H9 (cell line): ENCODE data around the gene VPS26B. TPM values are rescaled to one million over a fixed set of nuclear protein-coding genes. Genes with fewer than 3 reads are reported as not detected.

Experiments
- DNase-seq: peaks from one replicate; pipeline ENCODE4 v3.0.0-alpha.2; 2017
- H2AFZ ChIP-seq: one replicate; pipeline ENCODE4 v1.6.1; 2013; ENCODE audit warnings: mild to moderate bottlenecking, low read length, control low read depth, moderate library complexity
- H2AK5ac ChIP-seq: 2 replicates; pipeline ENCODE4 v1.6.1; 2013; ENCODE audit warnings: low read length, control low read depth, mixed read lengths; ENCODE audit not compliant: insufficient read length
- H2BK120ac ChIP-seq: one replicate; pipeline ENCODE4 v1.6.1; 2013; ENCODE audit warnings: low read depth, mild to moderate bottlenecking, low read length, control low read depth, inconsistent platforms; ENCODE audit not compliant: poor library complexity, severe bottlenecking
- H2BK12ac ChIP-seq: 2 replicates; pipeline ENCODE4 v1.6.1; 2013; ENCODE audit warnings: low read length, control low read depth, mixed read lengths, low read depth; ENCODE audit not compliant: insufficient read length
- H2BK15ac ChIP-seq: 2 replicates; pipeline ENCODE4 v1.6.1; 2013; ENCODE audit warnings: low read depth, low read length, control low read depth
- H2BK20ac ChIP-seq: one replicate; pipeline ENCODE4 v1.6.1; 2013; ENCODE audit warnings: low read depth, mild to moderate bottlenecking, low read length, control low read depth, inconsistent platforms; ENCODE audit not compliant: poor library complexity, severe bottlenecking
- H2BK5ac ChIP-seq: 2 replicates; pipeline ENCODE4 v1.6.1; 2013; ENCODE audit warnings: low read length, control low read depth, mixed read lengths; ENCODE audit not compliant: insufficient read length
- H3K14ac ChIP-seq: 2 replicates; pipeline ENCODE4 v1.6.1; 2013; ENCODE audit warnings: low read length, control low read depth; ENCODE audit not compliant: insufficient read depth
- H3K18ac ChIP-seq: 2 replicates; pipeline ENCODE4 v1.6.1; 2013; ENCODE audit warnings: low read depth, mild to moderate bottlenecking, mixed read lengths, low read length, control low read depth; ENCODE audit not compliant: insufficient read length
- H3K23ac ChIP-seq: 2 replicates; pipeline ENCODE4 v1.6.1; 2013; ENCODE audit warnings: low read length, control low read depth, mixed read lengths, low read depth; ENCODE audit not compliant: insufficient read length
- H3K23me2 ChIP-seq: 2 replicates; pipeline ENCODE4 v1.6.1; 2013; ENCODE audit warnings: low read depth, mild to moderate bottlenecking, mixed read lengths, low read length, control low read depth; ENCODE audit not compliant: insufficient read length, poor library complexity, severe bottlenecking
- H3K27ac ChIP-seq: 2 replicates; pipeline ENCODE4 v1.5.1; 2013; ENCODE audit warnings: low read length, control low read depth, mixed read lengths, low read depth; ENCODE audit not compliant: insufficient read length
- H3K27me3 ChIP-seq: 2 replicates; pipeline ENCODE4 v1.6.1; 2013; ENCODE audit warnings: low read length, control low read depth, inconsistent platforms; ENCODE audit not compliant: insufficient read depth
- H3K4ac ChIP-seq: 2 replicates; pipeline ENCODE4 v1.6.1; 2013; ENCODE audit warnings: low read depth, mild to moderate bottlenecking, control low read depth, inconsistent platforms, low read length, moderate library complexity
- H3K4me1 ChIP-seq: 2 replicates; pipeline ENCODE4 v1.6.1; 2013; ENCODE audit warnings: low read length, control low read depth, inconsistent platforms; ENCODE audit not compliant: insufficient read depth
- H3K4me2 ChIP-seq: 2 replicates; pipeline ENCODE4 v1.6.1; 2013; ENCODE audit warnings: low read length, control low read depth, mixed read lengths; ENCODE audit not compliant: insufficient read length, insufficient read depth
- H3K56ac ChIP-seq: 2 replicates; pipeline ENCODE4 v1.6.1; 2013; ENCODE audit warnings: low read depth, mild to moderate bottlenecking, mixed read lengths, low read length, control low read depth; ENCODE audit not compliant: insufficient read length
- H3K79me1 ChIP-seq: 2 replicates; pipeline ENCODE4 v1.6.1; 2013; ENCODE audit warnings: low read depth, mild to moderate bottlenecking, moderate library complexity, low read length, control low read depth, inconsistent platforms; ENCODE audit not compliant: insufficient read depth, poor library complexity, severe bottlenecking
- H3K79me2 ChIP-seq: 2 replicates; pipeline ENCODE4 v1.6.1; 2013; ENCODE audit warnings: low read length, control low read depth, inconsistent platforms; ENCODE audit not compliant: insufficient read depth
- H3K9ac ChIP-seq: 2 replicates; pipeline ENCODE4 v1.6.1; 2013; ENCODE audit warnings: low read length, control low read depth, mixed read lengths; ENCODE audit not compliant: insufficient read length; ENCODE audit errors: extremely low read depth
- H3K9me3 ChIP-seq: one replicate; pipeline ENCODE4 v1.6.1; 2013; ENCODE audit warnings: low read depth, low read length, inconsistent platforms; ENCODE audit not compliant: control insufficient read depth
- H3T11ph ChIP-seq: one replicate; pipeline ENCODE4 v1.6.1; 2013; ENCODE audit warnings: mild to moderate bottlenecking, low read length, control low read depth, inconsistent platforms
- H4K20me1 ChIP-seq: one replicate; pipeline ENCODE4 v1.6.1; 2013; ENCODE audit not compliant: control insufficient read depth, insufficient read length, insufficient read depth
- H4K5ac ChIP-seq: 2 replicates; pipeline ENCODE4 v1.6.1; 2013; ENCODE audit warnings: low read depth, mild to moderate bottlenecking, mixed read lengths, low read length, control low read depth; ENCODE audit not compliant: insufficient read length
- H4K8ac ChIP-seq: replicated peaks from 2 replicates; pipeline ENCODE4 v1.6.1; 2013; ENCODE audit warnings: low read length, control low read depth, mixed read lengths, low read depth; ENCODE audit not compliant: insufficient read length
- H4K91ac ChIP-seq: 2 replicates; pipeline ENCODE4 v1.6.1; 2013; ENCODE audit warnings: low read depth, mild to moderate bottlenecking, moderate library complexity, mixed read lengths, low read length, control low read depth; ENCODE audit not compliant: insufficient read length
- H3K27ac Mint-ChIP-seq, 3 experiments: 2 replicates in 2 of 3; 3 replicates in 1 of 3; pipeline ENCODE4 v1.8.0; 2020 to 2021; ENCODE audit warnings: mixed read lengths in 3 of 3, mild to moderate bottlenecking in 1 of 3, moderate library complexity in 1 of 3
- H3K27me3 Mint-ChIP-seq: 2 replicates; pipeline ENCODE4 v1.8.0; 2021; ENCODE audit warnings: low read depth, mild to moderate bottlenecking, moderate library complexity, mixed read lengths
- H3K36me3 Mint-ChIP-seq, 3 experiments: 2 replicates in 2 of 3; 3 replicates in 1 of 3; pipeline ENCODE4 v1.8.0; 2020 to 2021; ENCODE audit warnings: low read depth in 3 of 3, mixed read lengths in 3 of 3; ENCODE audit not compliant: insufficient read depth in 1 of 3
- H3K4me1 Mint-ChIP-seq, 2 experiments: 2 replicates each; pipeline ENCODE4 v1.8.0; 2020; ENCODE audit warnings: mixed read lengths in 2 of 2
- H3K4me3 Mint-ChIP-seq, 2 experiments: 2 replicates in 1 of 2; 3 replicates in 1 of 2; pipeline ENCODE4 v1.8.0; 2020 to 2021; ENCODE audit warnings: mild to moderate bottlenecking in 2 of 2, mixed read lengths in 2 of 2, moderate library complexity in 1 of 2
- H3K9me3 Mint-ChIP-seq, 2 experiments: 2 replicates in 1 of 2; 3 replicates in 1 of 2; pipeline ENCODE4 v1.8.0; 2020; ENCODE audit warnings: mild to moderate bottlenecking in 2 of 2, mixed read lengths in 2 of 2, moderate library complexity in 1 of 2
- WGBS: extraction: QIAGEN DNeasy Blood & Tissue Kit; methylation state at CpG from one replicate; pipeline ENCODE4 v1.1.7; 2013; ENCODE audit warnings: missing lambda C conversion rate, low lambda C conversion rate, mixed read lengths; ENCODE audit not compliant: insufficient read length; ENCODE audit errors: extremely low coverage; 5-methylcytosine and 5-hydroxymethylcytosine counted together
- total RNA-seq: library from RNA; stranded (reverse); gene quantifications from 2 replicates; pipeline ENCODE4 v1.2.1, GENCODE V29; 2021
- TF ChIP-seq, protein P1 (sequence below): fragments of 200-600 bp; sonication (generic); conservative IDR thresholded peaks from 3 replicates; pipeline ENCODE4 v1.8.0; 2021; ENCODE audit warnings: antibody characterized with exemption, mild to moderate bottlenecking

Gene VPS26B
- total RNA-seq, 1 experiment from 2014 or later = 27.5 TPM

DNA sequence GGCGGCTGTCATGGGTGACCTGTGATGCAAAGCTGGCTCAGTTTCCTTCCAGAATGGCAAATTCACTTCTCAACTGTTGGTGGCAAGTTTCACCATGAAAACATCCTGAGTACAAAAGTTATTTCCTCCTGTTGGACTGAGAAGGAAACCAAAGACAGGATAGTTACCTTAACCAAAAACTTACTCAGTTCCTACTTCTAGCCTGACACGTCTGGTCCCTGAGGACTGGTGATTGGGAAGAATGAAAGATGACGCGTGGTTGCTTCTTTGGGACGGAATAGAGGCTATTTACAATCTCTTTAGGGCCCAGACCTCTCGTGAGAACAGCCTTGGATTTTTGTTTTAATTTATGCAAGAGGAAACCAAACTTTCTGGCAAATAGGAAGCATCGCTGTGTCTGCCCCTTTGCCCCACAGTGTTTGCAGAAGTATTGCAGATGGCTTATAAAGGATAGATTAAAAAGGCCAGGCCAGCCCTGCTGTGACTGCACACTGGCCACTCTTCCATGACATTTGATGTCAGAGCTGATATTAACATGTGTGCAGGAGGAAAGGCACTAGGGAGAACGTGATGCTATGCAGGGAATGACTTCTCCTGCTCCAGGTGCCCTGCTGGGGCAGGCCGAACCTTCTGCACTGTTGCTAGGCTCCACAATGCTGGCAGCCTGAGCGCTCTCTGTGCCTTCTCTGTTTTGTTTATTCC is 7.6 kb downstream of the VPS26B start:
- Histone ChIP-seq H3K9me3 (no peaks in the 10 kb centered on the region), H2BK12ac (no peak overlapping the region), H3K79me1 (no peaks in the 10 kb centered on the region), H3K23ac (no peak overlapping the region), H3K14ac (no peak overlapping the region), H3K79me2 (no peaks in the 10 kb centered on the region), H4K91ac (no peak overlapping the region), H3T11ph (no peak overlapping the region), H3K23me2 (no peaks in the 10 kb centered on the region), H2BK120ac (no peak overlapping the region), H2BK5ac (no peak overlapping the region), H3K4me2 (no peak overlapping the region), H3K18ac (no peak overlapping the region), H3K56ac (no peak overlapping the region), H2BK20ac (no peak overlapping the region), H2AFZ (no peak overlapping the region), H3K4me1 (no peaks in the 10 kb centered on the region), H2AK5ac (no peak overlapping the region), H3K4ac (no peak overlapping the region), H4K8ac (no peak overlapping the region), H2BK15ac (no peak overlapping the region), H3K27me3 (no peaks in the 10 kb centered on the region), H4K20me1 (no peaks in the 10 kb centered on the region), H3K27ac (no peak overlapping the region), H4K5ac (no peak overlapping the region), H3K9ac (no peak overlapping the region)
- Mint-ChIP-seq H3K36me3 (peaks cover 0 to 5% (median 0%) of the 10 kb centered on the region in 3 experiments; a peak in 3 of 7 replicates), H3K27me3 (no peaks in the 10 kb centered on the region; the same call in 1 of the 2 replicates), H3K9me3 (no peaks in the 10 kb centered on the region), H3K4me3 (no peak overlapping the region), H3K27ac (peak overlapping the region in 1 of 3 experiments; percentile 26; a peak in 1 of 7 replicates), H3K4me1 (peaks cover 5 to 7% of the 10 kb centered on the region in 2 experiments; a peak in 3 of 4 replicates)
- TF ChIP-seq, protein P1, sequence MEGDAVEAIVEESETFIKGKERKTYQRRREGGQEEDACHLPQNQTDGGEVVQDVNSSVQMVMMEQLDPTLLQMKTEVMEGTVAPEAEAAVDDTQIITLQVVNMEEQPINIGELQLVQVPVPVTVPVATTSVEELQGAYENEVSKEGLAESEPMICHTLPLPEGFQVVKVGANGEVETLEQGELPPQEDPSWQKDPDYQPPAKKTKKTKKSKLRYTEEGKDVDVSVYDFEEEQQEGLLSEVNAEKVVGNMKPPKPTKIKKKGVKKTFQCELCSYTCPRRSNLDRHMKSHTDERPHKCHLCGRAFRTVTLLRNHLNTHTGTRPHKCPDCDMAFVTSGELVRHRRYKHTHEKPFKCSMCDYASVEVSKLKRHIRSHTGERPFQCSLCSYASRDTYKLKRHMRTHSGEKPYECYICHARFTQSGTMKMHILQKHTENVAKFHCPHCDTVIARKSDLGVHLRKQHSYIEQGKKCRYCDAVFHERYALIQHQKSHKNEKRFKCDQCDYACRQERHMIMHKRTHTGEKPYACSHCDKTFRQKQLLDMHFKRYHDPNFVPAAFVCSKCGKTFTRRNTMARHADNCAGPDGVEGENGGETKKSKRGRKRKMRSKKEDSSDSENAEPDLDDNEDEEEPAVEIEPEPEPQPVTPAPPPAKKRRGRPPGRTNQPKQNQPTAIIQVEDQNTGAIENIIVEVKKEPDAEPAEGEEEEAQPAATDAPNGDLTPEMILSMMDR = no peak
- peak; percentile 10 for DNase-seq
- WGBS = no CpG with 5 or more reads among the region's 10 CpGs
